Measurements from ENCODE around the gene CEP135.

The CEP135 gene

DNA sequence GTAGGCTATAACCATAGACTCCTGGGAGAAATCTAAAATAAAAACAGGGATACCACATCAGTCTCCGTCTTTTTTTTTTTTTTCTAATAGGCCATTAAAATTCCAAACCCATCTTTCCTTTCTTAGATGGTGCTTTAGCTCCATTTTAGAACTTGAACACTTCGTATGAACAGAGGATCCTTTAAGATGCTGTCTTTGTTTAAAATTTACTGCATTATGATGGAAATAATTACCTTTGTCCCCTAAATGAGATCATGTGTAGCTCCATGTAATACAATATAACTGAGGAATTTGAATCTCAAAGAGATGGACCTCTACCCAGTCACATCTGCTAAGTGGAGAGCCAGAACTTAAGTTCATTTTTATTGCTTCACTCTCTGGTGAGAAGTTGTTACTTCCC is 47.9 kb downstream of the CEP135 start:
- Histone ChIP-seq H3K4me3 (ENCODE audit: low read length in 2 of 2) (no peak overlapping the region), H3K9ac (ENCODE audit: low read depth, low read length, poor library complexity) (no peak overlapping the region), H3K18ac (ENCODE audit: low read length) (no peak overlapping the region), H3K14ac (ENCODE audit: low read length) (no peak overlapping the region), H3K4me1 (ENCODE audit: control insufficient read depth in 2 of 2, insufficient read depth in 1 of 2, low read depth in 1 of 2, low read length in 2 of 2) (no peaks in the 10 kb centered on the region), H2BK12ac (ENCODE audit: low read length) (no peak overlapping the region), H3K27ac (replicated peaks; ENCODE audit: low read length) (no peak overlapping the region), H3K4ac (ENCODE audit: low read length) (no peak overlapping the region), H3K4me2 (ENCODE audit: insufficient read depth, low read length, poor library complexity, severe bottlenecking) (no peak overlapping the region), H3K79me1 (ENCODE audit: low read depth, low read length) (no peaks in the 10 kb centered on the region), H4K8ac (ENCODE audit: low read depth, low read length) (no peak overlapping the region), H2AK5ac (ENCODE audit: low read depth, low read length) (no peak overlapping the region), H3K36me3 (replicated peaks in 1 of 2; ENCODE audit: control insufficient read depth in 2 of 2, insufficient read depth in 2 of 2, low read length in 2 of 2) (peaks cover 7 to 97% of the 10 kb centered on the region in 2 donors), H2BK15ac (ENCODE audit: low read length) (no peak overlapping the region), H2AFZ (ENCODE audit: low read length) (no peak overlapping the region), H3K9me3 (replicated peaks in 1 of 2; ENCODE audit: control insufficient read depth in 2 of 2, insufficient read depth in 1 of 2, low read depth in 1 of 2, low read length in 2 of 2) (peaks cover 2 to 13% of the 10 kb centered on the region in 2 donors), H3K27me3 (ENCODE audit: control insufficient read depth in 3 of 3, insufficient read depth in 3 of 3, low read depth in 1 of 3, low read length in 3 of 3) (no peaks in the 10 kb centered on the region), H2BK120ac (ENCODE audit: low read depth, low read length) (no peak overlapping the region), H4K91ac (ENCODE audit: low read depth, low read length, poor library complexity) (no peak overlapping the region), H3K23ac (ENCODE audit: low read depth, low read length, poor library complexity) (no peak overlapping the region), H2BK5ac (ENCODE audit: low read length) (no peak overlapping the region)
- WGBS, 2 donors (ENCODE audit: extremely low coverage in 2 of 2, insufficient read length in 2 of 2, insufficient replicate concordance in 1 of 2): no CpG with 5 or more reads among the region's 2 CpGs
- no peak for DNase-seq (ENCODE audit: low spot score)

DNA sequence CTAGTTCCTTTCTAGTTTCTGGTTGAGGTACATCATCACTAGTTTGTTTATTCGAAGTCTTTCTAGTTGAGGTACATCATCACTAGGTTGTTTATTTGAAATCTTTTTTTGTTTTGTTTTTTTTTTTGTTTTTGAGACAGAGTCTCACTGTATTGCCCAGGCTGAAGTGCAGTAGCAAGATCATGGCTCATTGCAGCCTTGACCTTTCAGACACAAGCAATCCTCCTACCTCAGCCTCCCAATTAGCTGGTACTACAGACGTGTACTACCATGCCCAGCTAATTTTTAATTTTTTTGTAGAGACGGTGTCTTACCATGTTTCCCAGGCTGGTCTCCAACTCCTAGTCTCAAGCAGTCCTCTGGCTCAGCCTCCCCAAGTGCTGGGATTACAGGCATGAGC is 54.9 kb downstream of the CEP135 start:
- Histone ChIP-seq H3K36me3 (replicated peaks in 1 of 2; ENCODE audit: control insufficient read depth in 2 of 2, insufficient read depth in 2 of 2, low read length in 2 of 2) (peaks cover 9 to 96% of the 10 kb centered on the region in 2 donors), H3K27me3 (ENCODE audit: control insufficient read depth in 3 of 3, insufficient read depth in 3 of 3, low read depth in 1 of 3, low read length in 3 of 3) (no peaks in the 10 kb centered on the region), H3K23ac (ENCODE audit: low read depth, low read length, poor library complexity) (no peak overlapping the region), H2BK12ac (ENCODE audit: low read length) (no peak overlapping the region), H2BK5ac (ENCODE audit: low read length) (no peak overlapping the region), H3K4me2 (ENCODE audit: insufficient read depth, low read length, poor library complexity, severe bottlenecking) (no peak overlapping the region), H3K4me1 (ENCODE audit: control insufficient read depth in 2 of 2, insufficient read depth in 1 of 2, low read depth in 1 of 2, low read length in 2 of 2) (no peaks in the 10 kb centered on the region), H3K27ac (replicated peaks; ENCODE audit: low read length) (no peak overlapping the region), H2BK120ac (ENCODE audit: low read depth, low read length) (no peak overlapping the region), H2AFZ (ENCODE audit: low read length) (no peak overlapping the region), H3K14ac (ENCODE audit: low read length) (no peak overlapping the region), H2BK15ac (ENCODE audit: low read length) (no peak overlapping the region), H3K4me3 (ENCODE audit: low read length in 2 of 2) (no peak overlapping the region), H3K9me3 (replicated peaks in 1 of 2; ENCODE audit: control insufficient read depth in 2 of 2, insufficient read depth in 1 of 2, low read depth in 1 of 2, low read length in 2 of 2) (peaks cover 2 to 34% of the 10 kb centered on the region in 2 donors), H3K79me1 (ENCODE audit: low read depth, low read length) (no peaks in the 10 kb centered on the region), H3K18ac (ENCODE audit: low read length) (no peak overlapping the region), H2AK5ac (ENCODE audit: low read depth, low read length) (no peak overlapping the region), H4K8ac (ENCODE audit: low read depth, low read length) (no peak overlapping the region), H4K91ac (ENCODE audit: low read depth, low read length, poor library complexity) (no peak overlapping the region), H3K9ac (ENCODE audit: low read depth, low read length, poor library complexity) (no peak overlapping the region), H3K4ac (ENCODE audit: low read length) (no peak overlapping the region)
- no peak for DNase-seq (ENCODE audit: low spot score)
- no CpG with 5 or more reads among the region's 3 CpGs for WGBS, 2 donors (ENCODE audit: extremely low coverage in 2 of 2, insufficient read length in 2 of 2, insufficient replicate concordance in 1 of 2)

DNA sequence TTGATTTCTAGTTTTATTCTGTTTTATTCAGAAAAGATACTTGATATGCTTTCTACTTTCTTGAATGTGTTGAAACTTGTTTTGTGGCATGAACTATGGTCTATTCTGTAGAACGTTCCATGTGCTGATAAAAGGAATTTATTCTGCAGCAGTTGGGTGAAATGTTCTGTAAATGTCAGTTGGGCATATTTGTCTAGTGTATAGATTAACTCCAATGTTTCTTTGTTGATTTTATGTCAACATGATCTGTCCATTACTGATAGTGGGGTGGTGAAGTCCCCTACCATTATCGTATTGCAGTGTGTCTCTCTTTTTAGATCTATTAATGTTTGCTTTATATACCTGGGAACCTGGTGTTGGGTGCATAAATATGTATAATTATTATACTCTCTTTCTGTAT is 55.5 kb downstream of the CEP135 start:
- Histone ChIP-seq H3K36me3 (replicated peaks in 1 of 2; ENCODE audit: control insufficient read depth in 2 of 2, insufficient read depth in 2 of 2, low read length in 2 of 2) (peaks cover 9 to 94% of the 10 kb centered on the region in 2 donors), H3K79me1 (ENCODE audit: low read depth, low read length) (no peaks in the 10 kb centered on the region), H3K4ac (ENCODE audit: low read length) (no peak overlapping the region), H3K14ac (ENCODE audit: low read length) (no peak overlapping the region), H3K4me1 (ENCODE audit: control insufficient read depth in 2 of 2, insufficient read depth in 1 of 2, low read depth in 1 of 2, low read length in 2 of 2) (no peaks in the 10 kb centered on the region), H3K23ac (ENCODE audit: low read depth, low read length, poor library complexity) (no peak overlapping the region), H4K91ac (ENCODE audit: low read depth, low read length, poor library complexity) (no peak overlapping the region), H3K27ac (replicated peaks; ENCODE audit: low read length) (no peak overlapping the region), H2BK12ac (ENCODE audit: low read length) (no peak overlapping the region), H2BK15ac (ENCODE audit: low read length) (no peak overlapping the region), H3K18ac (ENCODE audit: low read length) (no peak overlapping the region), H3K9me3 (replicated peaks in 1 of 2; ENCODE audit: control insufficient read depth in 2 of 2, insufficient read depth in 1 of 2, low read depth in 1 of 2, low read length in 2 of 2) (peaks cover 2 to 34% of the 10 kb centered on the region in 2 donors), H2BK120ac (ENCODE audit: low read depth, low read length) (no peak overlapping the region), H3K27me3 (ENCODE audit: control insufficient read depth in 3 of 3, insufficient read depth in 3 of 3, low read depth in 1 of 3, low read length in 3 of 3) (no peaks in the 10 kb centered on the region), H3K9ac (ENCODE audit: low read depth, low read length, poor library complexity) (no peak overlapping the region), H3K4me3 (ENCODE audit: low read length in 2 of 2) (no peak overlapping the region), H4K8ac (ENCODE audit: low read depth, low read length) (no peak overlapping the region), H2BK5ac (ENCODE audit: low read length) (no peak overlapping the region), H3K4me2 (ENCODE audit: insufficient read depth, low read length, poor library complexity, severe bottlenecking) (no peak overlapping the region), H2AFZ (ENCODE audit: low read length) (no peak overlapping the region), H2AK5ac (ENCODE audit: low read depth, low read length) (no peak overlapping the region)
- no peak for DNase-seq (ENCODE audit: low spot score)
- no CpG with 5 or more reads among the region's 2 CpGs for WGBS, 2 donors (ENCODE audit: extremely low coverage in 2 of 2, insufficient read length in 2 of 2, insufficient replicate concordance in 1 of 2)

DNA sequence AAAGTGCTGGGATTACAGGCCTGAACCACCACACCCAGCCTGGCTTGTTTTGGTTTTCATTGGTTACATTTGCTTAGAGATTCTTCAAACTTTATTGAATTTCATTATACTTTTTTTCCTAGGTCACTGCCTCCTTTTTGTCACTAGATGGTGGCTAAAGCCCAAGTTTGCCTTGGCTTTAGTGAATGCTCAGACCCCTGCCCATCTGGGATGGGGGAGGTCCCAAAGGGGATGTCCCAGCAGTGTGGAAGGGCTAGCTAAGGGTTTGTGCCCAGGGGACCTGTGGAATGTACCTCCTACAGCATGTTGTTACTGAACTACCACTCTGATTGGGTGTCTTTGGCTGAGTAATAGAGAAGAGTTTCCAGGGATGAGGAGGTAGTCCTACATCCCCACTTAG is 58.4 kb downstream of the CEP135 start:
- peaks cover 0 to 20% of the 10 kb centered on the region in 2 donors for H3K9me3 ChIP-seq (replicated peaks in 1 of 2; ENCODE audit: control insufficient read depth in 2 of 2, insufficient read depth in 1 of 2, low read depth in 1 of 2, low read length in 2 of 2)
- H3K4ac ChIP-seq (ENCODE audit: low read length): no peak overlapping the region
- no peak overlapping the region for H3K4me3 ChIP-seq (ENCODE audit: low read length in 2 of 2)
- no peak overlapping the region for H3K9ac ChIP-seq (ENCODE audit: low read depth, low read length, poor library complexity)
- H3K14ac ChIP-seq (ENCODE audit: low read length): no peak overlapping the region
- H2BK5ac ChIP-seq (ENCODE audit: low read length): no peak overlapping the region
- H2AFZ ChIP-seq (ENCODE audit: low read length): no peak overlapping the region
- H4K91ac ChIP-seq (ENCODE audit: low read depth, low read length, poor library complexity): no peak overlapping the region
- H3K23ac ChIP-seq (ENCODE audit: low read depth, low read length, poor library complexity): no peak overlapping the region
- H2AK5ac ChIP-seq (ENCODE audit: low read depth, low read length): no peak overlapping the region
- no peaks in the 10 kb centered on the region for H3K79me1 ChIP-seq (ENCODE audit: low read depth, low read length)
- no peaks in the 10 kb centered on the region for H3K4me1 ChIP-seq (ENCODE audit: control insufficient read depth in 2 of 2, insufficient read depth in 1 of 2, low read depth in 1 of 2, low read length in 2 of 2)
- H4K8ac ChIP-seq (ENCODE audit: low read depth, low read length): no peak overlapping the region
- H3K18ac ChIP-seq (ENCODE audit: low read length): no peak overlapping the region
- no peak for DNase-seq (ENCODE audit: low spot score)
- no peaks in the 10 kb centered on the region for H3K27me3 ChIP-seq (ENCODE audit: control insufficient read depth in 3 of 3, insufficient read depth in 3 of 3, low read depth in 1 of 3, low read length in 3 of 3)
- no peak overlapping the region for H2BK120ac ChIP-seq (ENCODE audit: low read depth, low read length)
- no peak overlapping the region for H2BK15ac ChIP-seq (ENCODE audit: low read length)
- H3K4me2 ChIP-seq (ENCODE audit: insufficient read depth, low read length, poor library complexity, severe bottlenecking): no peak overlapping the region
- H2BK12ac ChIP-seq (ENCODE audit: low read length): no peak overlapping the region
- no peak overlapping the region for H3K27ac ChIP-seq (replicated peaks; ENCODE audit: low read length)
- H3K36me3 ChIP-seq (replicated peaks in 1 of 2; ENCODE audit: control insufficient read depth in 2 of 2, insufficient read depth in 2 of 2, low read length in 2 of 2): peaks cover 5 to 93% of the 10 kb centered on the region in 2 donors

All from neuronal stem cell (in vitro differentiated cells).